ENCODE data around the gene MAP1B.

The MAP1B gene

DNA sequence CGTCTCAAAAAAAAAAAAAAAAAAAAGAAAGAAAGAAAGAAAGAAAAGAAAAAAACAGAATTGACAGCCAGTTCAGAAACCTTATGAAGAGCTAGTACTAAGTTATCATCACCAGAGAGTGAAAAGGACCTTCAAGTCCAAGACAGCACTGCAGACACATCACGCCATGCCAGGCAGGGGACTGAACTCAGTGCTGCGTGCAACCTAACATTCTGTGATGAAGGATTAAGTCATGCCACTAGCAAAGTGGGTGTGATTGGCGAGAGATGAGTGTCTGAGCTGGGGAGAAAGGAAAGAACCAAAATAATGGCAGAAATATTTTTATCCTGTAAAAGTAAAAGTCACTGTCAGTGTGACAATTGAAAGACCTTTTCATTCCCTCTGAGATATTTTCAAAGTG, 54.7 kb downstream of the MAP1B start:
- Histone ChIP-seq H3K27me3 (ENCODE audit: insufficient read depth, low read length, poor library complexity) (peaks cover 7% of the 10 kb centered on the region), H3K4me3 (ENCODE audit: low read depth in 1 of 2, low read length in 2 of 2) (no peak overlapping the region), H3K27ac (ENCODE audit: low read length) (no peak overlapping the region), H3K9ac (ENCODE audit: low read depth, low read length) (no peak overlapping the region), H3K4me2 (ENCODE audit: insufficient read depth, low read length) (no peak overlapping the region), H3K36me3 (ENCODE audit: insufficient read depth, low read length) (no peaks in the 10 kb centered on the region), H3K79me2 (ENCODE audit: insufficient read depth, low read length) (no peaks in the 10 kb centered on the region), H2AFZ (ENCODE audit: low read depth, low read length) (no peak overlapping the region), H3K9me3 (ENCODE audit: insufficient read depth, low read length, severe bottlenecking) (no peaks in the 10 kb centered on the region), H3K4me1 (ENCODE audit: insufficient read depth, low read length) (no peaks in the 10 kb centered on the region), H4K20me1 (ENCODE audit: insufficient read depth, low read length) (no peaks in the 10 kb centered on the region)
- DNase-seq (no peak), ATAC-seq (ENCODE audit: insufficient read depth, low read depth) (no peak)
- TF ChIP-seq, protein P1, sequence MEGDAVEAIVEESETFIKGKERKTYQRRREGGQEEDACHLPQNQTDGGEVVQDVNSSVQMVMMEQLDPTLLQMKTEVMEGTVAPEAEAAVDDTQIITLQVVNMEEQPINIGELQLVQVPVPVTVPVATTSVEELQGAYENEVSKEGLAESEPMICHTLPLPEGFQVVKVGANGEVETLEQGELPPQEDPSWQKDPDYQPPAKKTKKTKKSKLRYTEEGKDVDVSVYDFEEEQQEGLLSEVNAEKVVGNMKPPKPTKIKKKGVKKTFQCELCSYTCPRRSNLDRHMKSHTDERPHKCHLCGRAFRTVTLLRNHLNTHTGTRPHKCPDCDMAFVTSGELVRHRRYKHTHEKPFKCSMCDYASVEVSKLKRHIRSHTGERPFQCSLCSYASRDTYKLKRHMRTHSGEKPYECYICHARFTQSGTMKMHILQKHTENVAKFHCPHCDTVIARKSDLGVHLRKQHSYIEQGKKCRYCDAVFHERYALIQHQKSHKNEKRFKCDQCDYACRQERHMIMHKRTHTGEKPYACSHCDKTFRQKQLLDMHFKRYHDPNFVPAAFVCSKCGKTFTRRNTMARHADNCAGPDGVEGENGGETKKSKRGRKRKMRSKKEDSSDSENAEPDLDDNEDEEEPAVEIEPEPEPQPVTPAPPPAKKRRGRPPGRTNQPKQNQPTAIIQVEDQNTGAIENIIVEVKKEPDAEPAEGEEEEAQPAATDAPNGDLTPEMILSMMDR (IDR thresholded peaks at IDR 0.05; ENCODE audit: borderline replicate concordance, extremely low read depth, low read length, poor library complexity, severe bottlenecking) = no peak
- no peak for TF ChIP-seq EZH2 (IDR thresholded peaks at IDR 0.05; ENCODE audit: borderline replicate concordance, low read depth, low read length, severe bottlenecking)

DNA sequence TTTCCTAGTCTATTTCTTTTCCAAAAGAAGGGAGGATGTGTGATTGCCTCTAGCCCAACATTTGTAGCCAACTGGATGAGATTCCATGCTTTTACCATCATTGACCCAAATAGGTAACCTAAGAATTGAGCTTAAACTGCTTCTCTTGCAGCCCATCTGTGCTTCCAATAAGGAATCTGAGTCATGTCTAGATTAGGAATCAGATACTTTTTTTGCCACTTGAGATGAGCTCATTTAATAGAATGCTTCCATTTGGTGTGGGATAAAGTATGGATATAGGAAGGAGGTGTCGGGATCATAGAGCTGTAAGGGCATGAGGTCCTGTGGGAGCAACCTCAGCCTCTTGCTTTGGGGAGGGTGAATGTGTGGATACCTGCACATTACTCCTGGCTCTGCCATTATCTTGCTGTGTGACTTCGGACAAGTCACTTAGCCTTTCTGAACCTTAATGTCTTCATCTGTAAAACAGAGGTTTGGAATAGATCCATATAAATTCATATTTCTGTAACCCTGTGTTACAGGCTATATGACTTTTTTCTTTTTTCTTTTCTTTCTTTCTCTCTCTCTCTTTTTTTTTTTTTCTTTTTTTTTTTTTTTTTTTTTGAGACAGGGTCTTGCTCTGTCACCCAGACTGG, 56.2 kb downstream of the MAP1B start:
- H4K20me1 ChIP-seq (ENCODE audit: insufficient read depth, low read length) = no peaks in the 10 kb centered on the region
- no peak overlapping the region for H2AFZ ChIP-seq (ENCODE audit: low read depth, low read length)
- no peaks in the 10 kb centered on the region for H3K36me3 ChIP-seq (ENCODE audit: insufficient read depth, low read length)
- DNase-seq (no peak), ATAC-seq (ENCODE audit: insufficient read depth, low read depth) (no peak)
- H3K9me3 ChIP-seq (ENCODE audit: insufficient read depth, low read length, severe bottlenecking) = no peaks in the 10 kb centered on the region
- no peaks in the 10 kb centered on the region for H3K4me1 ChIP-seq (ENCODE audit: insufficient read depth, low read length)
- no peak overlapping the region for H3K4me2 ChIP-seq (ENCODE audit: insufficient read depth, low read length)
- H3K9ac ChIP-seq (ENCODE audit: low read depth, low read length) = no peak overlapping the region
- TF ChIP-seq, protein P1 (IDR thresholded peaks at IDR 0.05; ENCODE audit: borderline replicate concordance, extremely low read depth, low read length, poor library complexity, severe bottlenecking) = no peak
- TF ChIP-seq EZH2 (IDR thresholded peaks at IDR 0.05; ENCODE audit: borderline replicate concordance, low read depth, low read length, severe bottlenecking) = no peak
- no peak overlapping the region for H3K4me3 ChIP-seq (ENCODE audit: low read depth in 1 of 2, low read length in 2 of 2)
- no peak overlapping the region for H3K27ac ChIP-seq (ENCODE audit: low read length)
- H3K79me2 ChIP-seq (ENCODE audit: insufficient read depth, low read length) = no peaks in the 10 kb centered on the region
- peaks cover 18% of the 10 kb centered on the region for H3K27me3 ChIP-seq (ENCODE audit: insufficient read depth, low read length, poor library complexity)

DNA sequence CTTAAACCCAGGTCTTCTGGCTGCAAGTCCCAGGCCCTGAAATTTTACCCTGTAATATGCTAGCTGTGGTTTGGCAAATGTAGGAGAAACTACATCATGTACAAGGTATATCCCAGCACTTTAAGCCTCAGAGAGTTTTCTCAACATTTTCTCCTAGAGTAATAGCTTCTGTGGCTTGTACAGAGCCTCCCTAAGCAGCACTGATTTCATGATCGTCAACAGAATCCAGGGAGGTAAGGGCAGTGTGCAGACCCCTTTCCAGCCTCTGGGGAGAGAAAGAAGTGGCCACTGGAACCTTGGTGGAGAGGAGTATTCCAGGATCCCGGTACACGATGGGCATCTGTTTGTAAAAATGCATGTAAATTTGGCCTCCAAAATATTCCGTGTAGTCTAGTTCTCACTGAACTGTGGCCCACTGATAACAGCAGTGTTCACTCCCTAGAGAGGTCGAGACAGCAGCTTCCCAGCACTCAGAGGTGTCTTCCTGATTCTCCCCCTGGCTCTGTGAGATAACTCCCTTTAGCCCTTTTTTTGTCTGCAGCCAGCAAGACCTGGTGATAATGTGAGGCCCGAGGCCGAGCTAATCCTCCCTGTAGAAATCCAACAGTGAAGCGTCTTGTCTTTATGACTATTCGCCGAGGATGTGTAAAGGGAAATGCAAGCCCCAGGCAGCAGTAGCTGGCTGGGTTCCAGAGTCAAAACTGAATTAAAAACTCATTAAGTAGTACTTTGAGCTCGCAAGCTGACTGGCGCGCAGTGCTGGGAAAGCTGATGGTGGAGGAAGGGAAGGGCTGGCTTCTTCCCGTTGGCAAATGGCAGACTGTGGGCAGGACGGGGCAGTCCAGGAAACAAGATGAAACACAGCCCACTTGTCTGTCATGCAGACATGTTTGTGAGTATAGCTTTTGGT, 59.0 kb downstream of the MAP1B start:
- TF ChIP-seq, protein P1 (IDR thresholded peaks at IDR 0.05; ENCODE audit: borderline replicate concordance, extremely low read depth, low read length, poor library complexity, severe bottlenecking) = no peak
- no peak for TF ChIP-seq EZH2 (IDR thresholded peaks at IDR 0.05; ENCODE audit: borderline replicate concordance, low read depth, low read length, severe bottlenecking)
- Histone ChIP-seq H2AFZ (ENCODE audit: low read depth, low read length) (no peak overlapping the region), H3K9me3 (ENCODE audit: insufficient read depth, low read length, severe bottlenecking) (no peaks in the 10 kb centered on the region), H3K27ac (ENCODE audit: low read length) (no peak overlapping the region), H3K79me2 (ENCODE audit: insufficient read depth, low read length) (no peaks in the 10 kb centered on the region), H3K4me1 (ENCODE audit: insufficient read depth, low read length) (no peaks in the 10 kb centered on the region), H3K9ac (ENCODE audit: low read depth, low read length) (no peak overlapping the region), H3K4me2 (ENCODE audit: insufficient read depth, low read length) (no peak overlapping the region), H3K36me3 (ENCODE audit: insufficient read depth, low read length) (no peaks in the 10 kb centered on the region), H3K27me3 (ENCODE audit: insufficient read depth, low read length, poor library complexity) (peaks cover 29% of the 10 kb centered on the region), H3K4me3 (ENCODE audit: low read depth in 1 of 2, low read length in 2 of 2) (no peak overlapping the region), H4K20me1 (ENCODE audit: insufficient read depth, low read length) (no peaks in the 10 kb centered on the region)
- no peak for ATAC-seq (ENCODE audit: insufficient read depth, low read depth)
- DNase-seq = no peak
